Pancreas (tissue), 10 donors: Measurements from ENCODE around the gene CNPY3. TPM values are rescaled to one million over a fixed set of nuclear protein-coding genes. Genes with fewer than 3 reads are reported as not detected.
"Not testable (repeated sequence)": the region's sequence is repeated elsewhere in the genome, so short reads cannot be mapped to it uniquely, and the experiment has no call there.

Source experiments
- ATAC-seq, 4 donors: fragments of 200-7000 bp; cut with Tn5 transposase; one replicate each; pipeline versions ENCODE4 v1.8.0 to v1.9.1; 2020; ENCODE audit warnings: mild to moderate bottlenecking in 4 of 4, moderate library complexity in 4 of 4
- DNase-seq, 6 donors: peaks; one replicate each; pipeline ENCODE4 v3.0.0-alpha.2; 2020
- FAIRE-seq: peaks from 2 replicates; lab custom pipeline; 2012; peaks lifted over from hg19 to GRCh38; lab: Jason Lieb, UNC
- H3K27ac ChIP-seq, 4 donors: fragments of 200-600 bp; sonication (generic); 1 replicate in 3 of 4; 2 replicates in 1 of 4; pipeline versions ENCODE4 v1.5.0 to v1.8.0; 2020
- H3K27me3 ChIP-seq, 4 donors: fragments of 200-600 bp; one replicate each; pipeline ENCODE4 v1.8.0; 2021
- H3K36me3 ChIP-seq, 3 donors: fragments of 200-600 bp; sonication (generic) in 1 of 3; one replicate each; pipeline versions ENCODE4 v1.5.0 to v1.8.0; 2020 to 2021
- H3K4me1 ChIP-seq, 3 donors: fragments of 200-600 bp; one replicate each; pipeline ENCODE4 v1.8.0; 2021
- H3K4me3 ChIP-seq, 4 donors: fragments of 200-600 bp; sonication (generic) in 2 of 4; one replicate each; pipeline versions ENCODE4 v1.5.0 to v1.8.0; 2020 to 2021
- H3K9me3 ChIP-seq, 4 donors: fragments of 200-600 bp; one replicate each; pipeline ENCODE4 v1.8.0; 2021
- WGBS, 2 donors: extraction: QIAGEN DNeasy Blood & Tissue Kit; methylation state at CpG; one replicate each; pipeline ENCODE4 v1.1.7; 2013; 5-methylcytosine and 5-hydroxymethylcytosine counted together
- intact Hi-C, 3 donors: fragments of 100-400 bp; cut with DNase I; formaldehyde crosslinking; loops; one replicate each; pipeline versions ENCODE4 v1.11.1 to v1.14.2; 2022
- polyA plus RNA-seq, 2 donors: library from polyadenylated mRNA; stranded (reverse); fragments of 200-250 nt; gene quantifications; one replicate each; pipeline ENCODE4 v1.2.3, GENCODE V29; 2013
- total RNA-seq, 6 donors: library from RNA; stranded (reverse); fragmentation: NEBNext Ultra II Directional in 4 of 6; extraction: Animal tissue kit (Norgen Biotek cat#: 25700) in 4 of 6; gene quantifications; one replicate each; pipeline versions ENCODE4 v1.2.1 to v1.2.4, GENCODE V29; 2021 to 2023
- TF ChIP-seq, protein P1 (sequence below), 4 donors: fragments of 200-600 bp; sonication (generic) in 3 of 4; IDR thresholded peaks; one replicate each; pipeline versions ENCODE4 v1.5.0 to v1.8.0; 2021; ENCODE audit warnings: antibody characterized with exemption in 4 of 4
- donor health status: healthy with polysubstance abuse.
- donor health status: DM: no; HTN: no; CAD: no; lungs with moderate emphysema.
- donor health status: DM: no; HTN: no; CAD: no.
- donor health status: control.
- donor health status: control.
- donor health status: Bipolar disorder and iron deficiency.
- donor health status: DM: yes; HTN: yes; CAD: no.
- donor health status: DM: no; HTN: no; CAD: no.
- donor health status: DM: no; HTN: no; CAD: no.
- donor health status: DM: yes; HTN: yes; CAD: no.

The CNPY3 gene
- total and polyA plus RNA-seq, 8 donors: 28.3 to 59.7 (median 38.1) TPM

DNA sequence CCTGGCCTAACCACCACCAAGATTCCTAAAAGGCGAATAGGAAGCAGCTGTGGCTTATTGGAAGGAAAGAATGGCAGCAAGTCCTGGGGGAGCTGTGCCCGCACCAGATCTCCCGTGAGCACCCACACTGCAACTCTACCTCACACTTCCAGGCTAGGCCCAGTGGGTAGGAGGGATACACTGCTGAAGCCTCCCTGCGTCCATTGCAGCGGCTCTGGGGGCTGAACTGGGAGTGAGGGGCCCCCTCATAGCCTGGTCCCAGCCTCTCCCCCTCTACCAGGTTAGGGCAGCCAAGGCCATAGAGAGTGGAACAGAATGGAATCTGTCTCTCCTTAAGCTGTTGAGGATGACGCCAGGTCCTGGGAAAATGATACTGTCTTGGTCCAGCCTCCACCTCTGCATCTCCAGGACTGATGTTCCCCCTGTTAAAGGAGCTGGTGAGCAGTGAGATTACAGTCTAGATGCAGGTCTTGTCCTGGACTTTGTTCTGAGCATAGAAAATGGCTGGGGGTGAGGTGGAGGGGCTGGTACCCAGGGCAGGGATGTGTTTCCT lies 11.3 kb downstream of the CNPY3 start:
- H3K4me1 ChIP-seq: peaks cover 22 to 28% (median 28%) of the 10 kb centered on the region in 3 donors
- no peak for DNase-seq
- no peak overlapping the region for H3K4me3 ChIP-seq
- peak overlapping the region; percentile 69 to 87 (median 80) for H3K27ac ChIP-seq
- no peak for FAIRE-seq
- peaks cover 0 to 7% (median 4%) of the 10 kb centered on the region in 3 donors for H3K36me3 ChIP-seq
- TF ChIP-seq, protein P1, sequence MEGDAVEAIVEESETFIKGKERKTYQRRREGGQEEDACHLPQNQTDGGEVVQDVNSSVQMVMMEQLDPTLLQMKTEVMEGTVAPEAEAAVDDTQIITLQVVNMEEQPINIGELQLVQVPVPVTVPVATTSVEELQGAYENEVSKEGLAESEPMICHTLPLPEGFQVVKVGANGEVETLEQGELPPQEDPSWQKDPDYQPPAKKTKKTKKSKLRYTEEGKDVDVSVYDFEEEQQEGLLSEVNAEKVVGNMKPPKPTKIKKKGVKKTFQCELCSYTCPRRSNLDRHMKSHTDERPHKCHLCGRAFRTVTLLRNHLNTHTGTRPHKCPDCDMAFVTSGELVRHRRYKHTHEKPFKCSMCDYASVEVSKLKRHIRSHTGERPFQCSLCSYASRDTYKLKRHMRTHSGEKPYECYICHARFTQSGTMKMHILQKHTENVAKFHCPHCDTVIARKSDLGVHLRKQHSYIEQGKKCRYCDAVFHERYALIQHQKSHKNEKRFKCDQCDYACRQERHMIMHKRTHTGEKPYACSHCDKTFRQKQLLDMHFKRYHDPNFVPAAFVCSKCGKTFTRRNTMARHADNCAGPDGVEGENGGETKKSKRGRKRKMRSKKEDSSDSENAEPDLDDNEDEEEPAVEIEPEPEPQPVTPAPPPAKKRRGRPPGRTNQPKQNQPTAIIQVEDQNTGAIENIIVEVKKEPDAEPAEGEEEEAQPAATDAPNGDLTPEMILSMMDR (IDR thresholded peaks at IDR 0.05): no peak
- 88 to 95% methylated on average over 6 of the region's 6 CpGs for WGBS, 2 donors
- H3K27me3 ChIP-seq: no peaks in the 10 kb centered on the region
- intact Hi-C loops: no loop called here
- ATAC-seq: no peak
- no peaks in the 10 kb centered on the region for H3K9me3 ChIP-seq

- not testable (repeated sequence) for ATAC-seq, H3K36me3 ChIP-seq
These were observed 12.1 kb downstream of the CNPY3 start for GRCh38 chr6:42941356-42941755.

DNA sequence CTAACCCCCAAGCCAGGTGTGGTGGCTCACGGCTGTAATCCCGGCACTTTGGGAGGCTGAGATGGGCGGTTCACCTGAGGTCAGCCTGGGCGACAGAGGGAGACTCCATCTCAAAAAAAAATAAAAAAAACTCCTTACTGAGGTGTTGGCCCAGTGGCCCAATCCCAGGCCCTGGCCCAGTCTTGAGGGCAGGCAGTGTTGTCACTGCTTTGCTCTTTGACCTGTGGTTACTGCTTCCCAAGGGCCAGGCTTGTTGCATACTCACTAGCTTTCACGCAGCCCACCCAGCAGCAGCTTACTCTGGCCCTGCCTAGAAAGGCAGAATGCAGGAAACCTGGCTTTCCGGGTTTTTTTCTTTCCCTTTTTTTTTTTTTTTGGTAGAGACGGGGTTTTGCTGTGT lies 13.2 kb downstream of the CNPY3 start:
- 69 to 74% methylated on average over 7 of the region's 7 CpGs for WGBS, 2 donors
- H3K27ac ChIP-seq: no peak overlapping the region
- no peak overlapping the region for H3K4me3 ChIP-seq
- no peaks in the 10 kb centered on the region for H3K36me3 ChIP-seq
- intact Hi-C loops: no loop called here
- H3K9me3 ChIP-seq: no peaks in the 10 kb centered on the region
- TF ChIP-seq, protein P1 (IDR thresholded peaks at IDR 0.05): no peak
- DNase-seq (no peak), ATAC-seq (no peak), FAIRE-seq (no peak)
- H3K4me1 ChIP-seq: peaks cover 22 to 28% (median 25%) of the 10 kb centered on the region in 3 donors
- H3K27me3 ChIP-seq: no peaks in the 10 kb centered on the region

More at GRCh38 chr6:42941356-42941755, 12.1 kb downstream of the CNPY3 start:
- H3K4me1 ChIP-seq: peaks cover 22 to 28% (median 28%) of the 10 kb centered on the region in 3 donors
- DNase-seq, intact Hi-C loops, H3K4me3 ChIP-seq, FAIRE-seq, H3K27ac ChIP-seq, H3K27me3 ChIP-seq, H3K9me3 ChIP-seq: not testable (repeated sequence)
- WGBS, 2 donors: 96 to 98% methylated on average over 5 of the region's 5 CpGs

DNA sequence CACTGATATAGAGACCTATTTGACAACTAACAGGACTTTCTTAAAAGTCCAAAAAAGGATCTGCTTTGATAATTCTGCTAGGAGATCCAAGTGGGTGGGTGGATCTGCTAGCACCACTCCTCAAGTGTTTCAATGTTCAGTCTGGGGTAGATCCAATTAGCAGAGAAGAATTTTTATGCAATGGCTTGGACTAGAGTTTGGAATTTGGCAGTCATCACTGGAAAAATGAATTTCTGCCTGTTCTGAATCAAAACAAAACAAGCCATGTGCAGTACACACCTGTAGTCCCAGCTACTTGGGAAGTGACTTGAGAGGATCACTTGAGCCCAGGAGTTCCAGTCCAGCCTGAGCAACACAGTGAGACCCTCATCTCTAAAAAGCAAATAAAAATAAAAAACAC lies 18.7 kb downstream of the CNPY3 start:
- DNase-seq: no peak
- Histone ChIP-seq H3K27ac (no peak overlapping the region), H3K27me3 (no peaks in the 10 kb centered on the region), H3K36me3 (no peaks in the 10 kb centered on the region), H3K4me3 (no peak overlapping the region), H3K4me1 (no peaks in the 10 kb centered on the region), H3K9me3 (no peaks in the 10 kb centered on the region)
- peak in 3 of 4 donors; percentile 45 to 58 (median 57) for ATAC-seq
- no peak for FAIRE-seq
- TF ChIP-seq, protein P1 (IDR thresholded peaks at IDR 0.05): no peak
- intact Hi-C loops: no loop called here

DNA sequence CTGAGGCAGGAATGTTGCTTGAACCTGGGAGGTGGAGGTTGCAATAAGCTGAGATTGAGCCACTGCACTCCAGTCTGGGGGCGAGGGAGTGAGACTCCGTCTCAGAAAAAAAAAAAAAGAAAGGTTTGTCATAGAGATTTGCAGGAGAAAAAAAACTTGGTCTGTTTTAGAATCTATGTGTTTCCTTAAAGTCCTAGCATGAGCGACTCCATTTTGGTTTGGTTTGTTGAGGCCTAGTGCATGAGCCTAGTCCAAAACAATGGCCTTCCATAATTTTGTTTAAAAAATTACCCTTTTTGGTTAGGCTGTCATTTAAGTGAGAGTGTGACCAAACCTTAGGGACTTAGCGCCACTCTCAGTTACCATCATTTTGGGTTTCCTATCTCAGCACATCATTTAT lies 23.1 kb downstream of the CNPY3 start:
- ATAC-seq (no peak), DNase-seq (no peak), FAIRE-seq (no peak)
- no peaks in the 10 kb centered on the region for H3K27me3 ChIP-seq
- 93 to 95% methylated on average over 4 of the region's 4 CpGs for WGBS, 2 donors
- H3K36me3 ChIP-seq: no peaks in the 10 kb centered on the region
- H3K4me3 ChIP-seq: no peak overlapping the region
- H3K9me3 ChIP-seq: no peaks in the 10 kb centered on the region
- no peak overlapping the region for H3K27ac ChIP-seq
- TF ChIP-seq, protein P1 (IDR thresholded peaks at IDR 0.05): no peak
- intact Hi-C loops: no loop called here
- H3K4me1 ChIP-seq: no peaks in the 10 kb centered on the region

DNA sequence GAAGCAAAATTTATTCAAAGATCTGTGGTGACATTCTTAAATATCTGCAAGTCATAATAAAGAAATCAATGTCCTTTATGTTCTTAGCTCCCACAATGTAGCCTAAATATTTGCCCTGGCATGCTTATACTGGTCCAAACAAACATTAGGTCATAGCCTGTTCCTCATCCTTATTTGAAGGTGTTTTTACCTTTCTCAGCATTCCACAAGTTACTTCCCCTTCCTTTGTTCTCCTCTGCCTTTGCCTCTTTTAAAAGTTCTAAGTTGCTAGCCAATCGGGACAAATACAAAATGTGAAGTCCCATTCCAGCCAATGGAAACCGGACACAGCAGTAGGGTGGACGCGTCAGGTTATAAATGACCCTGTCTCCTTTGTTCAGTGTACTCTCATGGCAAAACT lies 25.1 kb downstream of the CNPY3 start:
- 89% methylated on average over 4 of the region's 4 CpGs for WGBS, 2 donors
- intact Hi-C loops, H3K36me3 ChIP-seq, H3K9me3 ChIP-seq, FAIRE-seq, H3K4me3 ChIP-seq, H3K4me1 ChIP-seq, H3K27me3 ChIP-seq, H3K27ac ChIP-seq, ATAC-seq, DNase-seq: not testable (repeated sequence)
